ENCODE measurements around the gene PLCL1.

GRCh38 chr2:197913084-197913483 lies 108.7 kb downstream of the PLCL1 start:
- TF ChIP-seq, protein P1, sequence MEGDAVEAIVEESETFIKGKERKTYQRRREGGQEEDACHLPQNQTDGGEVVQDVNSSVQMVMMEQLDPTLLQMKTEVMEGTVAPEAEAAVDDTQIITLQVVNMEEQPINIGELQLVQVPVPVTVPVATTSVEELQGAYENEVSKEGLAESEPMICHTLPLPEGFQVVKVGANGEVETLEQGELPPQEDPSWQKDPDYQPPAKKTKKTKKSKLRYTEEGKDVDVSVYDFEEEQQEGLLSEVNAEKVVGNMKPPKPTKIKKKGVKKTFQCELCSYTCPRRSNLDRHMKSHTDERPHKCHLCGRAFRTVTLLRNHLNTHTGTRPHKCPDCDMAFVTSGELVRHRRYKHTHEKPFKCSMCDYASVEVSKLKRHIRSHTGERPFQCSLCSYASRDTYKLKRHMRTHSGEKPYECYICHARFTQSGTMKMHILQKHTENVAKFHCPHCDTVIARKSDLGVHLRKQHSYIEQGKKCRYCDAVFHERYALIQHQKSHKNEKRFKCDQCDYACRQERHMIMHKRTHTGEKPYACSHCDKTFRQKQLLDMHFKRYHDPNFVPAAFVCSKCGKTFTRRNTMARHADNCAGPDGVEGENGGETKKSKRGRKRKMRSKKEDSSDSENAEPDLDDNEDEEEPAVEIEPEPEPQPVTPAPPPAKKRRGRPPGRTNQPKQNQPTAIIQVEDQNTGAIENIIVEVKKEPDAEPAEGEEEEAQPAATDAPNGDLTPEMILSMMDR (IDR thresholded peaks at IDR 0.05), result no peak
- TF ChIP-seq POLR2A (IDR thresholded peaks at IDR 0.05), result no peak
